GM19397 (cell line): ENCODE results near the gene KIRREL1.
"Not testable (repeated sequence)": the region's sequence is repeated elsewhere in the genome, so short reads cannot be mapped to it uniquely, and the experiment has no call there.

ENCODE experiments used
- ATAC-seq: cut with Tn5 transposase; IDR thresholded peaks from one replicate; pipeline ENCODE4 v1.9.1; 2021; ENCODE audit warnings: mild to moderate bottlenecking, moderate library complexity; ENCODE audit not compliant: unreplicated experiment

KIRREL1 gene

GRCh38 chr1:158126425-158126824 is 133.0 kb downstream of the KIRREL1 start:
- ATAC-seq: peak; percentile 63

GRCh38 chr1:158128531-158128930 is 135.1 kb downstream of the KIRREL1 start:
- not testable (repeated sequence) for ATAC-seq

- ATAC-seq: no peak
These were observed 137.8 kb downstream of the KIRREL1 start for GRCh38 chr1:158131217-158131616.

GRCh38 chr1:158140764-158141192 is 147.3 kb downstream of the KIRREL1 start:
- ATAC-seq: no peak

- ATAC-seq: no peak
These were observed 151.8 kb downstream of the KIRREL1 start for GRCh38 chr1:158145173-158145719.

- no peak for ATAC-seq
These were observed 152.7 kb downstream of the KIRREL1 start for GRCh38 chr1:158146165-158146564.

GRCh38 chr1:158146739-158147138 is 153.3 kb downstream of the KIRREL1 start:
- ATAC-seq: no peak

- no peak for ATAC-seq
These were observed 154.0 kb downstream of the KIRREL1 start for GRCh38 chr1:158147401-158147800.

- no peak for ATAC-seq
These were observed 154.4 kb downstream of the KIRREL1 start for GRCh38 chr1:158147869-158148268.

- no peak for ATAC-seq
These were observed 155.0 kb downstream of the KIRREL1 start for GRCh38 chr1:158148468-158148867.

GRCh38 chr1:158149175-158149574 is 155.7 kb downstream of the KIRREL1 start:
- ATAC-seq: no peak
